ENCODE measurements around the gene POLDIP3. TPM values are rescaled to one million over a fixed set of nuclear protein-coding genes. Genes with fewer than 3 reads are reported as not detected.

The POLDIP3 gene
- total RNA-seq: 19.6 and 35.7 TPM in 2 replicates

GRCh38 chr22:42614312-42615091 lies at the start of gene POLDIP3:
Gene POLDIP3, minus strand, starts transcription at chr22:42614883. Its CDS starts 26 bp downstream, at chr22:42614857.

GRCh38 chr22:42649246-42650099 lies 34.8 kb upstream of the POLDIP3 start, which contains the start of gene CYB5R3:
Gene CYB5R3, minus strand, starts transcription at chr22:42649392. Its CDS starts 77 bp downstream, at chr22:42649315.

GRCh38 chr22:42553475-42554361 lies 61.0 kb downstream of the POLDIP3 start, which contains the start of gene SERHL2:
Gene SERHL2, plus strand, starts transcription at chr22:42553956. Its CDS starts 65 bp downstream, at chr22:42554021.

Other genes starting within 250 kb of the POLDIP3 start
- not detected in 2 replicates for gene NFAM1, start 182.5 kb downstream of the POLDIP3 start, total RNA-seq
- gene RRP7A, start 95.1 kb downstream of the POLDIP3 start, total RNA-seq: 27.8 and 52.4 TPM in 2 replicates
- gene SERHL2, start 60.9 kb downstream of the POLDIP3 start, total RNA-seq: 1.9 and 3.2 TPM in 2 replicates
- 0.32 and 1.3 TPM in 2 replicates for gene ATP5MGL, start 25.7 kb upstream of the POLDIP3 start, total RNA-seq
- 49.1 and 158 TPM in 2 replicates for gene CYB5R3, start 34.5 kb upstream of the POLDIP3 start, total RNA-seq
- gene A4GALT, start 106.0 kb upstream of the POLDIP3 start, total RNA-seq: 24.8 and 54.1 TPM in 2 replicates
- gene ARFGAP3, start 242.4 kb upstream of the POLDIP3 start, total RNA-seq: 42.6 and 60.3 TPM in 2 replicates